ENCODE data around the gene FCN2. TPM values are rescaled to one million over a fixed set of nuclear protein-coding genes. Genes with fewer than 3 reads are reported as not detected.

FCN2 gene
- polyA plus RNA-seq, 1 donor: 0.16 TPM

GRCh38 chr9:134888603-134889190, 8.1 kb downstream of the FCN2 start:
- DNase-seq (ENCODE audit: low read depth): no peak

GRCh38 chr9:134889386-134890154, 9.0 kb downstream of the FCN2 start:
- DNase-seq (ENCODE audit: low read depth): no peak

- DNase-seq (ENCODE audit: low read depth): no peak
Measured at GRCh38 chr9:134890155-134890495, 9.5 kb downstream of the FCN2 start.

DNA sequence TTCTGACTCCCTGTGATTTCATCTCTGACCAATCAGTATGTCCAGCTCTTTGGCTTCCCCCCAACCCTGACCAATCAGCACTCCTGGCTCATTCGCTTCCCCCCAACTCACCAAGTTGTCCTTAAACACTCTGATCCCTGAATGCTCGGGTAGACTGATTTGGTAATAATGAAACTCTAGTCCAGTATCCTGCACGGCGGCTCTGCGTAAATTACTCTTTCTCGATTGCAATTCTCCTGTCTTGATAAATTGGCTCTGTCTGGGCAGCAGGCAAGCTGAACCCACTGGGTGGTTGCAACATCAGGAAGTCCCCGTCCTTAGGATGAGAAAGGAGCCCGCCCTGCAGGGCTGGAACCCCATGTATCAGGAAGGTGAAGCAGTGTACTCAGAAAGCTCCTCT, 10.4 kb downstream of the FCN2 start:
- DNase-seq (ENCODE audit: low read depth): no peak

- DNase-seq (ENCODE audit: low read depth): no peak
Measured at GRCh38 chr9:134891713-134892112, 11.1 kb downstream of the FCN2 start.

DNA sequence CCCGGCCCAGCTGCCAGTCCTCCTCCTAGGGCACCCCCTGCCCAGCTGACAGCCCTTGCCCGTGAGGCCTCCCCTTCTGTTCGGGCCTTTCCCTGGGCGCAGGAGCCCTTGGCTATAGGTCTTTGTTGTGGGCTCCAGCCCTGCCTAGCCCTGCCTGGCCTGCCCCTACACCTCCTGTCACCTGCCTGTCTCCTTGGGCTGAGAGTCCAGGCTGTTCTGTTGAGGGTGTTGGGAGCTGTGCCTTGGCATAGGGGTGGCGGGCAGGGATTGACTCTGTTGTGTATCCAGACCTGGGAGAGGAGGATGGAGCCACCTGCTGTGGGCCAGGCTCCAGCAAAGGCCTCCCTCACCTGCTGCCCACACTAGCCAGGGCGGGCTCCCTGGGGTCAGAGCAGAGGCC, 11.6 kb downstream of the FCN2 start:
- no peak for DNase-seq (ENCODE audit: low read depth)

DNA sequence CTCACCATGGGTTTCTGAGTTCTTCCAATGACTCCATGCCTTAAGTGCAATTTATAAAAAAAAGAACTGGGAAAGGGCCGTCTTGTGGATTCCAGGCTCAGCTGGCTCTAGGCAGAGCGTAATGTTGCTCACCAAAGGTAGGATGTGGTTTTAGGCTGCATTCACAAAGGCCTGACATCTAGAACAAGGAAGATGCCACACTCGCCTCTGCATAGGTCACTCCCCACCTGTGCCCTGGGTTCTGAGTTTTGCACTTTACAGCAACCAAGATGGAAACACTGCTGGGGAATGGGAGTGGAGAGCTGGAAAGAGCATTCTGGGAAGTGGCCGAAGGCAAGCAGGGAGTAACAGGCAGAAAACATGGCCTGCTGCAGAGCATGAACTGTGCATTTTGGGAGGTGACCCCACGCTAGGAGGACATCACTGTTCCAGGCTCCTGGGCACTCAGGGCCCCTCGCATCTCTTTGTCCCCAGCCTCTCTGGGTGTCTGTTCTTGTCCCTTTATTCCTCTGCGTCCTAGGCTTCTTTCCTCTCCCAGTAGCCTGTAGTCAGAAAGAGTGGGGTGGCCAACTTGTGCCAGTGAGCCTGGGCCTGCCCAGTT, 12.3 kb downstream of the FCN2 start:
- no peak for DNase-seq (ENCODE audit: low read depth)

- no peak for DNase-seq (ENCODE audit: low read depth)
Measured at GRCh38 chr9:134894136-134894860, 13.7 kb downstream of the FCN2 start.

- no peak for DNase-seq (ENCODE audit: low read depth)
Measured at GRCh38 chr9:134895097-134895496, 14.5 kb downstream of the FCN2 start.

DNA sequence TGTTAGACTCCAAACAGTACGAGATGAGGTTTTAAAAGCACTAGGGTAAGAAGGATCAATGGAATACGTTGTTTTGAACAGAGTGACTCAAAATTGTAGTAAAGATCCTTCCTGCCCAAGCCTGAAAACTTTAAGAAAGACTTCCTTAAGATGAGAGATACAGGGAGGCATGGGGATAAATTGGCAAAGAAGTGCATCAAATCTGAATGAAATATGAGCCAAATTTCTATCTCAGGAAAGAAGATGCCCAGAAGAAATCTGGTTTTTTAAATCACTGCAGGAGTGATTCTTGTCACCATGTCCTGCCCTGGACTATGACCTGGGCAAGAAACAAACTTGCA, 14.9 kb downstream of the FCN2 start:
- DNase-seq (ENCODE audit: low read depth): no peak

DNA sequence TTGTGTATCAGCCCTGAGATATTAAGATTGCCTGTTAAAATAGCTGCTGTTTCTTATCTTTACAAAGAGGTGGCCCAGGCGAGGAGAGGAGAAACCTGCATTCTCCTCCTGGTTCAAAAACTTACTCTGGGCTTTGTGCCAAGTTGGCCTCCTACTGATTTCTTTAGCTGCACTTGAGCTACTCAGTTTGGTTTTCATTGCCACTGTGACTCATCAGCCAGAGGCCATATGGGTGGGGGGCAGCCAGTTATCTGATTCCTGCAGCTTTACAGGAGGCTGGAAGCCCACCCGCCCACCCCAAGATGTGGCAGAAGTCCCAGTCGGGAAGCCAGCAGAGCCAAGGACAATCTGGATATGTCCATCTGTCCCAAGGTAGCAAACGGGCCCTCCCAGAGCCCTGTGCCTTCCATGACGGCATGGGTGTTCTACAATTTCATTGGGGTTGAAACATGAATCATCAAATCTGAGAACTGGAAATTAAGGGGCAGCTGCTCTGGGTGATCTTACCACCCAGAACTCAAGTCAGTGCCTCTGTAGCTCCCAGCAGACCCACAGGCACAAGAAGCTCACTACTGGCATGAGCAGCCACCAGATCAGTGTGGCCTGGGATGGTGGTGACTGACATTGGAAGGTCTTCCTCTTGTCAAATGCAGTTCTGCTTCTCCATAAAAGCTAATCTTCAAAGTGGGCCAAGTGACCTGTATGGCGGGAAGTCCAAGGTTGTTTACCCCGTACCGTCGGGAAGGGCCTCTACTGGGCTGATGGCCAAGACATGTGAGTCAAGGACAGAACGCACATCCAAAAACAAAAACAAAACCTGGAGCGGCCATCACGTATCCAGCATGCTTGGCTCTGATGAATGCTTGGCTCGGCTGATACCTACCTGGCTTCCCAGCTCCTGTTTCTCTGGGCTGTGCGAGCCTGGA, 15.6 kb downstream of the FCN2 start:
- DNase-seq (ENCODE audit: low read depth): no peak

- DNase-seq (ENCODE audit: low read depth): no peak
Measured at GRCh38 chr9:134896834-134897583, 16.4 kb downstream of the FCN2 start.

- DNase-seq (ENCODE audit: low read depth): no peak
Measured at GRCh38 chr9:134897584-134898170, 17.1 kb downstream of the FCN2 start.

DNA sequence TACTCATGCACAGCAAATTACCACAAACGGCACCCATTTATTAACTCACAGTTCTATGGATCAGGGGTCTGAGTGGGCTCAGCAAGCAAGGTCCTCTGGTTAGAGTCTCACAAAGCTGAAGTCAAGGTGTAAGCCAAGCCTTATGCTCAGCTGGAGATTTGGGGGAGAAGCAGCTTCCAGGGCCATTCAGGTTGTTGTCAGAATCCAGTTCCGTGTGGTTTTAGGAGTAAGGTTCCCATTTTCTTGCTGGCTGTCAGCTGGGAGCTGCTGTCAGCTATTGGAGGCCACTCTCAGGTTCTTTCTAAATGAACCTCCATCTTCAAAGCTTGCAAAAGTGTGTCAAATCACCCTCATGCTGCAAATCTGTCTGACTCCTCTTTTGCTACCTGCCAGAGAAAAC, 17.7 kb downstream of the FCN2 start:
- DNase-seq (ENCODE audit: low read depth): no peak

GRCh38 chr9:134899168-134899567, 18.6 kb downstream of the FCN2 start:
- DNase-seq (ENCODE audit: low read depth): no peak

GRCh38 chr9:134899818-134900217, 19.2 kb downstream of the FCN2 start:
- no peak for DNase-seq (ENCODE audit: low read depth)

DNA sequence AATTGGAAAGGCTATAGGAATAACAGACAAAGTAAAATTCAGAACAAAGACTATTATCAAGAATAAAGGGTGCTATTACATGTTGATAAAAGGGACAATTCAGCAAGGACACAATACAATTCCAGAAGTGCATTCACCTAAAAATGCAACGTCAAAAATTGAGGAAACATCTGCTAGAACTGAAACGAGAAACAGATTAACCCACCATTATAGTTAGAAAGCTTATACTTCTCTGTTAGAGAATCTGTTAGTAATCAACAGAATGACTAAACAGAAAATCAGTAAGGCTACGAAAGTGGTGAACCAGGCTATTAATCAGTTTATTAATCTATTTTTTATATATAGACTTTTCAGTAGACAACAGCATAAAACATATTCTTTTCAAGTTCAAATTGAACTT, 22.3 kb downstream of the FCN2 start:
- DNase-seq (ENCODE audit: low read depth): no peak

- DNase-seq (ENCODE audit: low read depth): no peak
Measured at GRCh38 chr9:134908524-134909309, 28.1 kb downstream of the FCN2 start.

Data from forelimb muscle (tissue), 1 donor.